GM10266 (cell line): ENCODE results near the gene P4HB.

Experiments
- DNase-seq: peaks from one replicate; pipeline ENCODE4 v3.0.0; 2012; ENCODE audit errors: extremely low spot score
- CTCF ChIP-seq: IDR thresholded peaks from 2 replicates; pipeline ENCODE4 v1.5.1; 2012; ENCODE audit warnings: mild to moderate bottlenecking, low read depth; ENCODE audit not compliant: control insufficient read depth, insufficient read depth; ENCODE audit errors: missing control alignments

P4HB gene

GRCh38 chr17:81803728-81804558, 56.4 kb downstream of the P4HB start, which contains the start of gene GCGR:
GCGR (plus strand) TSS chr17:81804150; CDS start chr17:81809019, 4,869 bp downstream.
- no peak for TF ChIP-seq CTCF
- DNase-seq = peak; percentile 45

- no peak for TF ChIP-seq CTCF
- peak; percentile 28 for DNase-seq
Observed at GRCh38 chr17:81802856-81803643, 57.3 kb downstream of the P4HB start.

GRCh38 chr17:81802048-81802758, 58.1 kb downstream of the P4HB start:
- no peak for DNase-seq
- TF ChIP-seq CTCF = no peak

GRCh38 chr17:81801327-81801726, 59.0 kb downstream of the P4HB start:
- TF ChIP-seq CTCF = no peak

GRCh38 chr17:81794509-81794908, 65.8 kb downstream of the P4HB start:
- TF ChIP-seq CTCF = no peak
- no peak for DNase-seq

More at GRCh38 chr17:81801327-81801726, 59.0 kb downstream of the P4HB start:
- DNase-seq = no peak

- DNase-seq = no peak
- TF ChIP-seq CTCF = no peak
Observed at GRCh38 chr17:81794074-81794476, 66.3 kb downstream of the P4HB start.
